HepG2 (cell line): ENCODE measurements around the gene ATP6V0A1. TPM values are rescaled to one million over a fixed set of nuclear protein-coding genes. Genes with fewer than 3 reads are reported as not detected.

Source experiments
- ARID5B ChIP-seq: IDR thresholded peaks from 2 replicates; pipeline ENCODE4 v1.4.0; 2020; ENCODE audit warnings: mild to moderate bottlenecking, missing genetic modification reagents
- CTCF ChIP-seq: sonication (generic); formaldehyde crosslinking; IDR thresholded peaks from 2 replicates; pipeline ENCODE4 v1.5.0; 2020; ENCODE audit warnings: mild to moderate bottlenecking, missing genetic modification reagents, moderate library complexity
- E2F2 ChIP-seq: sonication (generic); formaldehyde crosslinking; IDR thresholded peaks from 2 replicates; pipeline ENCODE4 v1.4.0; 2020; ENCODE audit warnings: missing genetic modification reagents, borderline replicate concordance
- ETV5 ChIP-seq: IDR thresholded peaks from 2 replicates; pipeline ENCODE4 v1.6.1; 2018; ENCODE audit warnings: missing biosample characterization, missing genetic modification reagents, inconsistent platforms, borderline replicate concordance
- JARID2 ChIP-seq: sonication (generic); formaldehyde crosslinking; IDR thresholded peaks from 2 replicates; pipeline ENCODE4 v1.8.1; 2023; ENCODE audit warnings: missing genetic modification reagents, inconsistent platforms; ENCODE audit not compliant: insufficient replicate concordance
- MXD1 ChIP-seq: sonication (generic); formaldehyde crosslinking; IDR thresholded peaks from 2 replicates; pipeline ENCODE4 v1.4.0; 2020; ENCODE audit warnings: mild to moderate bottlenecking, missing genetic modification reagents
- RNF2 ChIP-seq: fragments of 450-650 bp; conservative IDR thresholded peaks from 2 replicates; pipeline ENCODE4 v1.6.1; 2016; ENCODE audit warnings: low read depth
- ZBTB3 ChIP-seq: sonication (generic); formaldehyde crosslinking; IDR thresholded peaks from 2 replicates; pipeline ENCODE4 v1.4.0; 2020; ENCODE audit warnings: low read depth, mild to moderate bottlenecking, moderate library complexity, missing genetic modification reagents, borderline replicate concordance
- ZFP91 ChIP-seq: sonication (generic); formaldehyde crosslinking; IDR thresholded peaks from 2 replicates; pipeline ENCODE4 v1.9.0; 2022; ENCODE audit warnings: missing genetic modification reagents, mild to moderate bottlenecking, borderline replicate concordance
- ZNF18 ChIP-seq: sonication (generic); formaldehyde crosslinking; IDR thresholded peaks from 2 replicates; pipeline ENCODE4 v1.8.0; 2022; ENCODE audit warnings: mild to moderate bottlenecking, missing genetic modification reagents; ENCODE audit not compliant: insufficient replicate concordance
- ZNF251 ChIP-seq: sonication (generic); formaldehyde crosslinking; IDR thresholded peaks from 2 replicates; pipeline ENCODE4 v1.9.0; 2021; ENCODE audit warnings: mild to moderate bottlenecking, missing genetic modification reagents
- ZNF263 ChIP-seq: sonication (generic); formaldehyde crosslinking; IDR thresholded peaks from 2 replicates; pipeline ENCODE4 v1.4.0; 2020; ENCODE audit warnings: missing genetic modification reagents
- ZNF446 ChIP-seq: sonication (generic); formaldehyde crosslinking; IDR thresholded peaks from 2 replicates; pipeline ENCODE4 v1.5.0; 2020; ENCODE audit warnings: mild to moderate bottlenecking, missing genetic modification reagents
- ZNF530 ChIP-seq: sonication (generic); formaldehyde crosslinking; IDR thresholded peaks from 2 replicates; pipeline ENCODE4 v1.5.0; 2020; ENCODE audit warnings: low read depth, mild to moderate bottlenecking, missing genetic modification reagents
- ZNF740 ChIP-seq: sonication (generic); formaldehyde crosslinking; IDR thresholded peaks from 2 replicates; pipeline ENCODE4 v1.4.0; 2020; ENCODE audit warnings: missing genetic modification reagents
- ZNF747 ChIP-seq: sonication (generic); formaldehyde crosslinking; IDR thresholded peaks from 2 replicates; pipeline ENCODE4 v1.8.1; 2023; ENCODE audit warnings: missing genetic modification reagents, mild to moderate bottlenecking, borderline replicate concordance
- polyA plus RNA-seq, 8 experiments: library from polyadenylated mRNA; depleted of rRNA in 3 of 8; stranded (reverse) in 7 of 8; unstranded in 1 of 8; fragments of >200 nt; fragmentation: Illumina TruSeq in 4 of 8; extraction: Trizol in 4 of 8; gene quantifications; 2 replicates each; pipeline versions ENCODE4 v1.2.1 to v1.2.3, GENCODE V29; 2011 to 2016; ENCODE audit warnings: low read depth in 4 of 8, missing spikeins in 1 of 8, mixed read lengths in 1 of 8; ENCODE audit not compliant: insufficient read depth in 1 of 8
- total RNA-seq, 5 experiments: library from RNA; depleted of rRNA; stranded (reverse); fragments of >200 nt; fragmentation: Illumina TruSeq; extraction: Trizol; gene quantifications; 2 replicates each; pipeline ENCODE4 v1.2.3, GENCODE V29; 2016; ENCODE audit warnings: low read depth in 1 of 5

The ATP6V0A1 gene
- total and polyA plus RNA-seq, 2 of the 13 experiments (the other 11 are each of a cell fraction or from before 2014, with no cell fraction given), result 27.9 to 54.1 TPM

- TF ChIP-seq ARID5B (CRISPR knock-in tag), result peak; percentile 72
- 0 out of 2 replicates have a peak, but pooled peaks have one; percentile 30 for TF ChIP-seq RNF2
- TF ChIP-seq JARID2 (CRISPR knock-in tag), result no peak
- peak; percentile 30; the same call in 1 of the 2 replicates for TF ChIP-seq MXD1 (CRISPR knock-in tag)
- no peak for TF ChIP-seq CTCF (CRISPR knock-in tag)
- TF ChIP-seq ZNF263 (CRISPR knock-in tag), result peak; percentile 58
- TF ChIP-seq ETV5, result no peak
- TF ChIP-seq ZNF747 (CRISPR knock-in tag), result no peak
- TF ChIP-seq ZNF530 (CRISPR knock-in tag), result no peak
- TF ChIP-seq ZNF251 (CRISPR knock-in tag), result peak; percentile 73; the same call in 1 of the 2 replicates
- peak; percentile 69; the same call in 1 of the 2 replicates for TF ChIP-seq E2F2 (CRISPR knock-in tag)
- TF ChIP-seq ZNF740 (CRISPR knock-in tag), result no peak
- 0 out of 2 replicates have a peak, but pooled peaks have one; percentile 45 for TF ChIP-seq ZNF446
- 0 out of 2 replicates have a peak, but pooled peaks have one; percentile 14 for TF ChIP-seq ZBTB3 (CRISPR knock-in tag)
- TF ChIP-seq ZFP91 (CRISPR knock-in tag), result no peak
- TF ChIP-seq ZNF18 (CRISPR knock-in tag), result no peak
Measured at GRCh38 chr17:42458497-42459255, at the start of gene ATP6V0A1 (continued).
